ENCODE measurements around the gene EIF1AX.

- no peak for TF ChIP-seq CTCF (IDR thresholded peaks at IDR 0.05 in 8 of 11, conservative IDR thresholded peaks at IDR 0.05 in 3 of 11)
- TF ChIP-seq POLR2A (IDR thresholded peaks at IDR 0.05) = no peak
These were observed 50.1 kb downstream of the EIF1AX start for GRCh38 chrX:20091499-20091898.
